HG03521 (cell line): ENCODE measurements around the gene NOVA2.

Source experiments
- ATAC-seq: cut with Tn5 transposase; IDR thresholded peaks from one replicate; pipeline ENCODE4 v1.9.1; 2021; ENCODE audit warnings: mild to moderate bottlenecking, moderate library complexity; ENCODE audit not compliant: unreplicated experiment

The NOVA2 gene

DNA sequence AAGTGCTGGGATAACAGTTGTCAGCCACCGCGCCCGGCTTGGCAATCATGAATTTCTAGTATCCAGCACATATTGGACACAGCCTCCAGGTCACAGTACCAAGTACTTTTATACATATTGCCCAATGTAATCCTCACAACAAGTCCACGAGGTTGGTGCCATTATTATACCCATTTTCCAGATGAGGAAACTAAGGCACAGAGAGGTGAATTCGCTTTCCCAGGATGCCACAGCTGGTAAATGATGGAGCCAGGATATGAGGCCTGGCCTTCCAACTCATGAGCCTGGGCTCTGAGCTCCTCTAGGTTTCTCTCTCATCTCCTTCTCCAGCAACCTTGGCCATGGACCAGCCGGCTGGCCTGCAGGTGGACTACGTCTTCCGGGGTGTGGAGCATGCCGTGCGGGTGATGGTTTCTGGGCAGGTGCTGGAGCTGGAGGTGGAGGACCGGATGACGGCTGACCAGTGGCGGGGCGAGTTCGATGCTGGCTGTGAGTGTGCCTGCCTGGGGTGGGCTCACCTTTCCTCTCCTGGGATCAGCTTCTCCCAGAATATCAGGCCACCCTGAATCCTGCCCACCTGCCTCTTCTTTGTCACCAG is 29.1 kb upstream of the NOVA2 start:
- ATAC-seq = no peak

GRCh38 chr19:46000491-46001246 is 27.0 kb upstream of the NOVA2 start:
- no peak for ATAC-seq

DNA sequence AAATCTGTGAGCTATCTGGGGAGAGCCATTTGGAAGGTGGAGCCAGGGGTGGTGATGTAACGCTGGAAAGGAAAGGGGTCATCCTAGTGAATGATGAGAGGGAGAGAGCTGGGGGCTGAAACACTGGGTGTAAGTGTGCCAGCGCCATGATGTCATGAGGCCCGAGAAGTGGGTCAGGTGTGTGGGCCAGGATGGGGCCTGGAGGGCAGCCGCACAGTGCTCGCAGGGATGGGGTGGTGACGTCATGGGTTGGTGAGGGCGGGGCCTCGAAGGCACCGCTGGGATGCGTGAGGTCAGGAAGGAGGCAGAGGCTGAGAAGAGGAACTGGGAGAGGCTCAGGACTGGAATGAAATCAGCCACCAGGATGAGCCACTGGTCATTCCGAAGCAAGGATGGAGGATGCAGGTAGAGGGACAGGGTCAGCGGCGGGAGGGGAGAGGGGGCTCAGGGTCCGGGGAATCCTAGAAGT is 26.0 kb upstream of the NOVA2 start:
- ATAC-seq = no peak

- no peak for ATAC-seq
These were observed 25.2 kb upstream of the NOVA2 start for GRCh38 chr19:45998834-45999233.

- ATAC-seq = no peak
These were observed 23.3 kb upstream of the NOVA2 start for GRCh38 chr19:45996933-45997332.

DNA sequence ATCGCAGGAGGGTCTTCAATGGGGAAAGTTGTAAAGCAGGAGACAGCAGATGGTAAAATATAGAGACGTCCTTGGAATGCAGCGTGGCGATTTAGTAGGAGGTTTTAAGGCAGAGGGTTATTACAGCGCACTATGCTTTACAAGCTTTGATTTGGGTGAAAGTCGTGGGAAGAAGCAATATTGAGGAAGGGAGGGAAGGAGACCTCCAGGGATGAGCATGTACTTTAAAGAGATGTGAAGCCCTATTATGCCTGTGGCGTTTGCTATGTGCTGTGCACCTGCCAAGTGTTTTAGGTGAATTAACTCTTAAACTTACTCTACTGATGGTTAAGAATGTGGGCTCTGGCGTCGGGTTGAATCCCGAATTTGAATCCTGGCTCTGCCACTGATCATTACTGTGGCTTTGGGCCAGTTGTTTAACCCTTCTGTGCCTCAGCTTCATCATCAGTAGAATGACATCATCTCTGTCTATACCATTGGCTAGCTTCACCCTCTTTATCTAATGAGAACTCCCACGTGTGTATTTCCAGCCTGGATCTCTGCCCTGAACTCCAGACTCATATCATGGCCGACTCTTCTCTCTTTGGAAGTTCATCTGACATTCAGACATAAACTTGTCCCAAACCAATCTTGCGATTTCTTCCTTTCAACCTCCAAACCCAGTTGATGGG is 22.2 kb upstream of the NOVA2 start:
- no peak for ATAC-seq

GRCh38 chr19:45994998-45995714 is 21.5 kb upstream of the NOVA2 start, which contains the start of gene CCDC61:
Gene CCDC61 (plus strand): TSS chr19:45995467. CDS start chr19:46003019, 7,552 bp downstream.
- peak; percentile 93 for ATAC-seq

DNA sequence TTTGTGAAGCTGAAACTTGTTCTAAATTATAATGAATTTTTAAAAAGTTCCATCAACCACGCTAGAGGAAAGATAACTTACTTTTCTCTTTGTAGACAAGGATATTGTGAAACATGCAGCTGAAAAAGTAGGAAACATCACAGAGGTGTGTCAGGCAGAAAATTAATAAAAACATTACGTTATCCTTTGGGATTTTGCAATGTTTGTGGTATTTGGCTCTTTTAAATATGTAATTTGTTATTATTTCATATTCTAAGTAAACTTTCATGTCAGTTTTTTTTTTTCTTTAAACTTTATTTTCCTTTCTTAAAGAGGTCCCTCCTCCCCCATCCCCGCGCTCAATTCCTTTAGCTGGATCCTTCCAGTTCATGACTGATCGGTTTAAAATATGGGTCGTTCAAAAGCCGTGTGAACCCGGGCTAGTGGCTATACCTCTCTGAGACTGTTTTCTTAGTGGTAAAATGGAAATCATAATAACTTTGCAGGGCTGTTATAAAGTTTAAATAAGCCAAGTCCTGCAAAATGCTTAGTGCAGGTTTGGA is 20.9 kb upstream of the NOVA2 start:
- peak; percentile 4 for ATAC-seq

DNA sequence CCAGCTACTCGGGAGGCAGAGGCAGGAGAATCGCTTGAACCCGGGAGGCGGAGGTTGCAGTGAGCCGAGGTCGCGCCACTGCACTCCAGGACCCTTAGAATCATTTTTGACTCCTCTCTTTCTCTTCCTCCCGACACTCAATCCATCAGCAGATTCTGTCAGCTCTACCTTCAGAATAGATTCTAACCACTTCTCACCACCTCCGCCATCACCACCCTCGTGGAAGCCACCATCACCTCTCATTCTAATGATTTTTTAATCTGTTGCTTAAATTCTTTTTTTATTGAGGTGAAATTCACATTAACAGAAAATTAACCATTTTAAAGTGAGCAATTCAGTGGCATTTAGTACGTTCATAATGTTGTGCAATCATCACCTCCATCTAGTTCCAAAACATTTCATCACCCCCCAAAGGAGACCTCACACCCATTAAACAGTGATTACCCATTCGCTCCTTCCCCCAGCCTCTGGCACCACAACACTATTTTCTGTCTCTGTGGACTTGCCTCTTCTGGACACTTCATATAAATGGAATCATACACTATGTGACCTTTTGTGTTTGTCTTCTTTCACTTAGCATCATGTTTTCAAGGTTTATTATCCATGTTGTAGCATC is 16.6 kb upstream of the NOVA2 start:
- no peak for ATAC-seq

DNA sequence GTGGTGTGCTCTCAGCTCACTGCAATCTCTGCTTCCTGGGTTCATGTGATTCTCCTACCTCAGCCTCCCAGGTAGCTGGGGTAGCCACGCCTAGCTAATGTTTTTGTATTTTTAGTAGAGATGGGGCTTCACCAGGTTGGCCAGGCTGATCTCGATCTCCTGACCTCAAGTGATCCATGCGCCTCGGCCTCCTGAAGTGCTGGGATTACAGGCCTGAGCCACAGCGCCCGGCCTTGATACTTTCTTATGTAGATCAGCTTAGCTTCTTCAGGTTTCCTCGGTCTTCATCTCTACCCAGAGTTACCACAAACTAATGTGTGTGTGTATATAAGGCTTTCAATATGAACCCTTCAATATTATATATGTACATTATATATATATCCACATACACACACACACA is 11.7 kb upstream of the NOVA2 start:
- ATAC-seq = no peak

GRCh38 chr19:45981350-45981749 is 7.7 kb upstream of the NOVA2 start:
- ATAC-seq = no peak

- ATAC-seq = no peak
These were observed 4.5 kb upstream of the NOVA2 start for GRCh38 chr19:45978156-45978555.

DNA sequence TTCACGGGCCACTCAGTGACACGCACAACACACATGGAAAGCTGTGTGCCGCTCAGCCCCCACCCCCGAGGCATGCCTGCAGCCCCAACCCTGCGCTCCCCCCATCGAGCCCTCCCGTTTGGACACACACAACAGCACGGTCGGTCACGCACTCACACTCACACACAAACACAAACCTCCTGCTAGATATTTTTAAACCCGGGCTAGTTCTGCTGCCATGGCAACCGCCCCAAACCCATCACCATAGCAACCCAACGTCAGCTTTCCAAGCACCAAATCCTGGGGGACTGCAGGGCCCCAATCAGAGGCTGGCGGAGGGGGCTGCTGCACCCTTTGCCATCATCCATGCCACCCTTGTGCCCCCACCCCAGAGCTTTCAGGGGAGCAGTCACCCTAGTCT is 2.5 kb upstream of the NOVA2 start:
- no peak for ATAC-seq

- no peak for ATAC-seq
These were observed 1.8 kb upstream of the NOVA2 start for GRCh38 chr19:45975306-45976070.

DNA sequence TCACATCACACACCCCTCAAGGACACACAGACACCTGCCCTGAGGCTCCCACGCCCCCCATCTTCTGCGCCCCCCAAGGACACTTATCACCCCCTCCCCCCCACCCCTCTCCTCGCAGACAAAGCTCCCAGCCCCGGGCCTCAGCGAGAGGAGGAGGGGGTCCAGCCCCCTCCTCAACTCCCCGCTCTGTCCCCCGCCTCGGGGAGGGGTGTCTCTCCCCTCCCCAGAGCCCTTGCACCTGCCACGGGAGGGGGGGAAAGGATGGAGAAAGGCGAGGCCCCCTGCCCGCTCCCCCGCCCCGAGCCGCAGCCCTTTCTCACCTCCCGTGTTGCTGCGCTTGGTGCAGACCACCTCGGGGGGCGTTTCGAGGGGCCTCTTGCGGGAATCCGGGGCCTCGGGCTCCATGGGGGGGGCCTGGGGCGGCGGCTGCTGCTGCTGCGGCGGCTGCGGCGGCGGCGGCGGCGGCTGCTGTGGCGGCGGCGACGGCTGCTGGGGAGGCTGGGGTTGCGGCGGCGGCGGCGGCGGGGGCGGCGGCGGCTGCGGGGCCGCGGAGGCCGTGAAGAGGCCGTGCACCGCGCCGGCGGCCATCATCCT is 621 bp downstream of the NOVA2 start:
- no peak for ATAC-seq

DNA sequence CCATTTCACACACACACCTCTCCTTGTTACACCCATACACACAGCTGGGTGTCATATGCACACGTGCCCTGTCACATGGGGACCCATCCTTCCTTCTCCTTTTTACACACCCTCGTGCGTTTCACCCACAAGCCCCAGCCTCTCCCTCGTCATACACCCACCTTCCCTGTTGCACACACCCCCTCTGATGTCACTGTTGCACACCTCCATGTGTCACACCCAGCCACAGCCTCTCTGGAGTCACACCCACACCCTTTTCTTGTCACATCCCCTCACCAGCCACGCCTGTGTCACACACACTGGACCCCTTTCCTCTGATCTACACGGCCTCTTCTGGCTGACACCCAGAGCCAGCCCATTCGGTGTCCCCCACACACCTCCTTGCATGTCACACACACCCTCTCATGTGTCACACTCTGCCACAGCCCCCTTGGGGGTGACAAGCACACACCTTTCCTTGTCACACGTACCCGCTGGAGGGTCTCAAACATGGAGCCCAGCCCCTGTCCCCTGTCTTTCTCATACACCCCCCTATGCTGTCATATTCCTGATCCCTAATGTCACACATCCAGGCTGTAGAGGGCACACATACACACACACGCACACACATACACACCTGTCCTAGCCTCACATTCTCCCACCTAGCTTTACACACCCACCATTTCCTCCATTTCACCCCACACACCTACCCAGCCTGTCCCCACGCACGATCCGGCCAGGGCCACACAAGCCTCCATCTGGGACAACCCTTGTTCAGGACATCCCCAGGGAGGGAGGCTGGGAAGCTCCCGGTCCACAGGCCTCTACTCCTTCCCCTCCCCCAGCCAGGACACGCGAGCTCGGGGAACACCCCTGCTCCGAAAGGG is 1.4 kb downstream of the NOVA2 start:
- no peak for ATAC-seq

GRCh38 chr19:45971260-45971902 is 2.3 kb downstream of the NOVA2 start:
- no peak for ATAC-seq

GRCh38 chr19:45969676-45970075 is 4.0 kb downstream of the NOVA2 start:
- no peak for ATAC-seq
